GM18867 (cell line): ENCODE measurements around the gene ZNF687.
"Not testable (repeated sequence)": the region's sequence is repeated elsewhere in the genome, so short reads cannot be mapped to it uniquely, and the experiment has no call there.

Experiments
- ATAC-seq: cut with Tn5 transposase; IDR thresholded peaks from one replicate; pipeline ENCODE4 v1.9.1; 2021; ENCODE audit warnings: mild to moderate bottlenecking, moderate library complexity; ENCODE audit not compliant: unreplicated experiment

The ZNF687 gene

GRCh38 chr1:151275341-151275740 lies 6.8 kb upstream of the ZNF687 start:
- ATAC-seq, result not testable (repeated sequence)

GRCh38 chr1:151277249-151277648 lies 4.8 kb upstream of the ZNF687 start:
- ATAC-seq, result no peak

GRCh38 chr1:151281225-151281968 lies 702 bp upstream of the ZNF687 start:
- peak; percentile 38 for ATAC-seq

GRCh38 chr1:151282883-151283725 lies 1.0 kb downstream of the ZNF687 start:
- peak; percentile 2 for ATAC-seq

- ATAC-seq, result no peak
Measured at GRCh38 chr1:151284013-151284577, 2.0 kb downstream of the ZNF687 start.

GRCh38 chr1:151286619-151287340 lies 4.7 kb downstream of the ZNF687 start:
- no peak for ATAC-seq

- ATAC-seq, result no peak
Measured at GRCh38 chr1:151287341-151287699, 5.2 kb downstream of the ZNF687 start.

- no peak for ATAC-seq
Measured at GRCh38 chr1:151287767-151288500, 5.8 kb downstream of the ZNF687 start.

GRCh38 chr1:151288502-151288901 lies 6.4 kb downstream of the ZNF687 start:
- ATAC-seq, result no peak

- no peak for ATAC-seq
Measured at GRCh38 chr1:151289080-151289935, 7.2 kb downstream of the ZNF687 start.

GRCh38 chr1:151289991-151290708 lies 8.1 kb downstream of the ZNF687 start:
- no peak for ATAC-seq

GRCh38 chr1:151290709-151291303 lies 8.7 kb downstream of the ZNF687 start:
- ATAC-seq, result no peak

- no peak for ATAC-seq
Measured at GRCh38 chr1:151292207-151293030, 10.3 kb downstream of the ZNF687 start.

- no peak for ATAC-seq
Measured at GRCh38 chr1:151293093-151293492, 11.0 kb downstream of the ZNF687 start.

GRCh38 chr1:151294742-151295462 lies 12.8 kb downstream of the ZNF687 start:
- no peak for ATAC-seq

- ATAC-seq, result no peak
Measured at GRCh38 chr1:151309811-151310323, 27.8 kb downstream of the ZNF687 start.

- no peak for ATAC-seq
Measured at GRCh38 chr1:151311011-151311410, 28.9 kb downstream of the ZNF687 start.
